Caco-2 (cell line): ENCODE data around the gene PARD3. TPM values are rescaled to one million over a fixed set of nuclear protein-coding genes. Genes with fewer than 3 reads are reported as not detected.

Source experiments
- BruUV-seq: library from RNA; stranded (reverse); fragments of 400-500 nt; replicated peaks from 2 replicates; lab custom pipeline; 2021; lab: Mats Ljungman, UMichigan
- CTCF ChIA-PET: fragments of 300-600 bp; sonication (Branson Sonifier 250); formaldehyde crosslinking; loops from one replicate; lab custom pipeline; 2022; ENCODE audit warnings: antibody characterized with exemption; lab: Charles Lee
- POLR2A ChIA-PET: fragments of 300-600 bp; sonication (Branson Sonifier 250); formaldehyde crosslinking; loops from one replicate; lab custom pipeline; 2022; ENCODE audit warnings: antibody characterized with exemption; lab: Charles Lee
- DNase-seq, 2 experiments: peaks; one replicate each; pipeline versions ENCODE4 v3.0.0 to v3.0.0-alpha.2; 2020 to 2022
- H3K27me3 ChIP-seq: replicated peaks from 2 replicates; pipeline ENCODE4 v1.6.0; 2011; ENCODE audit warnings: low read length; ENCODE audit not compliant: control insufficient read depth, insufficient read depth
- H3K36me3 ChIP-seq: 2 replicates; pipeline ENCODE4 v1.5.1; 2011; ENCODE audit warnings: low read length; ENCODE audit not compliant: control insufficient read depth, insufficient read depth
- H3K4me1 ChIP-seq: fragments of 250-450 bp; sonication (Bioruptor Pico); 2 replicates; pipeline ENCODE4 v1.5.1; 2020; ENCODE audit warnings: mild to moderate bottlenecking
- H3K4me3 ChIP-seq: 2 replicates; pipeline ENCODE4 v1.5.1; 2011; ENCODE audit warnings: low read depth, mild to moderate bottlenecking, control low read depth, low read length
- H3K9me3 ChIP-seq: fragments of 250-450 bp; sonication (Bioruptor Pico); 2 replicates; pipeline ENCODE4 v1.5.1; 2020; ENCODE audit warnings: mild to moderate bottlenecking, moderate library complexity
- H3K27ac Mint-ChIP-seq: one replicate; pipeline ENCODE4 v1.8.0; 2022; ENCODE audit warnings: mixed read lengths; ENCODE audit not compliant: unreplicated experiment
- H3K27me3 Mint-ChIP-seq: one replicate; pipeline ENCODE4 v1.8.0; 2022; ENCODE audit warnings: mixed read lengths; ENCODE audit not compliant: insufficient read depth, unreplicated experiment
- H3K36me3 Mint-ChIP-seq: one replicate; pipeline ENCODE4 v1.8.0; 2022; ENCODE audit warnings: mild to moderate bottlenecking, mixed read lengths; ENCODE audit not compliant: insufficient read depth, unreplicated experiment
- H3K4me1 Mint-ChIP-seq: one replicate; pipeline ENCODE4 v1.8.0; 2022; ENCODE audit warnings: low read depth, mixed read lengths; ENCODE audit not compliant: unreplicated experiment
- H3K4me3 Mint-ChIP-seq: one replicate; pipeline ENCODE4 v1.8.0; 2022; ENCODE audit warnings: mild to moderate bottlenecking, moderate library complexity, mixed read lengths; ENCODE audit not compliant: unreplicated experiment
- H3K9me3 Mint-ChIP-seq: one replicate; pipeline ENCODE4 v1.8.0; 2022; ENCODE audit warnings: mixed read lengths; ENCODE audit not compliant: unreplicated experiment
- intact Hi-C: fragments of 100-400 bp; cut with micrococcal nuclease; formaldehyde crosslinking; loops from one replicate; pipeline ENCODE4 v1.10.0; 2022; ENCODE audit not compliant: unreplicated experiment
- total RNA-seq: library from RNA; stranded (reverse); gene quantifications from 2 replicates; pipeline ENCODE4 v1.2.3, GENCODE V29; 2022
- TF ChIP-seq, protein P1 (sequence below), 2 experiments: fragments of 200-600 bp in 1 of 2; IDR thresholded peaks; 1 replicate in 1 of 2; 2 replicates in 1 of 2; pipeline versions ENCODE4 v1.5.1 to v1.8.0; 2011 to 2022; ENCODE audit warnings: antibody characterized with exemption in 1 of 2, control low read depth in 1 of 2, inconsistent platforms in 1 of 2, low read depth in 1 of 2, low read length in 1 of 2, mild to moderate bottlenecking in 1 of 2, moderate library complexity in 1 of 2; ENCODE audit not compliant: insufficient read depth in 1 of 2, severe bottlenecking in 1 of 2, unreplicated experiment in 1 of 2

The PARD3 gene
- total RNA-seq, 1 experiment from 2014 or later: 80.7 TPM

DNA sequence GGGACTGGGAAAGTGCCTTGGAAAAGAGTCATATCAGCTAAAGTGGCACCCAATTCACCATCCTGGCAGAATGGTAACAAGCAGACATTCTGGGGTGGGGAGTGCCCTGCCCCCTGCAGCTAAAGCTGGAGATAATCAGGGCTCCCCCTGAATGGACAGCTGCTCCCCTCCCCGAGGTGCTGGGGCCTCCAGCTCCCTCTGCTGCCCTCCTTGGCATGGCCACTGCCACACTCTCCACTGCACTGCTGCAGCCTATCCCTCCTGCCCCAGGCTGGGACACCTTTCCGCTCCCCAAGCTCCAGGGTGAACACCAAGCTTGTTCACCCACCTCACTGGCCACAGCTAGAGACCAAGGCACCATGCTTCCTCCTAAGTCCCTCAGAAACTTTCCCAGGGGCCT, 9.8 kb upstream of the PARD3 start:
- POLR2A ChIA-PET: no interaction called here
- Mint-ChIP-seq H3K27ac (no peak overlapping the region), H3K9me3 (no peaks in the 10 kb centered on the region), H3K4me3 (no peak overlapping the region), H3K4me1 (peaks cover 12% of the 10 kb centered on the region), H3K27me3 (no peaks in the 10 kb centered on the region), H3K36me3 (no peaks in the 10 kb centered on the region)
- Histone ChIP-seq H3K27me3 (no peaks in the 10 kb centered on the region), H3K4me1 (no peaks in the 10 kb centered on the region), H3K36me3 (no peaks in the 10 kb centered on the region), H3K4me3 (no peak overlapping the region), H3K9me3 (no peaks in the 10 kb centered on the region)
- DNase-seq: peak in 1 of 2 experiments; percentile 45
- CTCF ChIA-PET: interaction anchor here (0.7 to 1.4 kb wide), 4 partner anchors 8 to 411 kb away, joined by 3 to 7 read pairs (median 3); no protein-coding TSS in a partner anchor
- intact Hi-C loops: no loop called here
- no TSS peak for BruUV-seq
- TF ChIP-seq, protein P1, sequence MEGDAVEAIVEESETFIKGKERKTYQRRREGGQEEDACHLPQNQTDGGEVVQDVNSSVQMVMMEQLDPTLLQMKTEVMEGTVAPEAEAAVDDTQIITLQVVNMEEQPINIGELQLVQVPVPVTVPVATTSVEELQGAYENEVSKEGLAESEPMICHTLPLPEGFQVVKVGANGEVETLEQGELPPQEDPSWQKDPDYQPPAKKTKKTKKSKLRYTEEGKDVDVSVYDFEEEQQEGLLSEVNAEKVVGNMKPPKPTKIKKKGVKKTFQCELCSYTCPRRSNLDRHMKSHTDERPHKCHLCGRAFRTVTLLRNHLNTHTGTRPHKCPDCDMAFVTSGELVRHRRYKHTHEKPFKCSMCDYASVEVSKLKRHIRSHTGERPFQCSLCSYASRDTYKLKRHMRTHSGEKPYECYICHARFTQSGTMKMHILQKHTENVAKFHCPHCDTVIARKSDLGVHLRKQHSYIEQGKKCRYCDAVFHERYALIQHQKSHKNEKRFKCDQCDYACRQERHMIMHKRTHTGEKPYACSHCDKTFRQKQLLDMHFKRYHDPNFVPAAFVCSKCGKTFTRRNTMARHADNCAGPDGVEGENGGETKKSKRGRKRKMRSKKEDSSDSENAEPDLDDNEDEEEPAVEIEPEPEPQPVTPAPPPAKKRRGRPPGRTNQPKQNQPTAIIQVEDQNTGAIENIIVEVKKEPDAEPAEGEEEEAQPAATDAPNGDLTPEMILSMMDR (IDR thresholded peaks at IDR 0.05; ENCODE audit: insufficient read depth in 1 of 2, low read depth in 1 of 2, low read length in 1 of 2, severe bottlenecking in 1 of 2, unreplicated experiment in 1 of 2): peak; percentile 36 to 58

DNA sequence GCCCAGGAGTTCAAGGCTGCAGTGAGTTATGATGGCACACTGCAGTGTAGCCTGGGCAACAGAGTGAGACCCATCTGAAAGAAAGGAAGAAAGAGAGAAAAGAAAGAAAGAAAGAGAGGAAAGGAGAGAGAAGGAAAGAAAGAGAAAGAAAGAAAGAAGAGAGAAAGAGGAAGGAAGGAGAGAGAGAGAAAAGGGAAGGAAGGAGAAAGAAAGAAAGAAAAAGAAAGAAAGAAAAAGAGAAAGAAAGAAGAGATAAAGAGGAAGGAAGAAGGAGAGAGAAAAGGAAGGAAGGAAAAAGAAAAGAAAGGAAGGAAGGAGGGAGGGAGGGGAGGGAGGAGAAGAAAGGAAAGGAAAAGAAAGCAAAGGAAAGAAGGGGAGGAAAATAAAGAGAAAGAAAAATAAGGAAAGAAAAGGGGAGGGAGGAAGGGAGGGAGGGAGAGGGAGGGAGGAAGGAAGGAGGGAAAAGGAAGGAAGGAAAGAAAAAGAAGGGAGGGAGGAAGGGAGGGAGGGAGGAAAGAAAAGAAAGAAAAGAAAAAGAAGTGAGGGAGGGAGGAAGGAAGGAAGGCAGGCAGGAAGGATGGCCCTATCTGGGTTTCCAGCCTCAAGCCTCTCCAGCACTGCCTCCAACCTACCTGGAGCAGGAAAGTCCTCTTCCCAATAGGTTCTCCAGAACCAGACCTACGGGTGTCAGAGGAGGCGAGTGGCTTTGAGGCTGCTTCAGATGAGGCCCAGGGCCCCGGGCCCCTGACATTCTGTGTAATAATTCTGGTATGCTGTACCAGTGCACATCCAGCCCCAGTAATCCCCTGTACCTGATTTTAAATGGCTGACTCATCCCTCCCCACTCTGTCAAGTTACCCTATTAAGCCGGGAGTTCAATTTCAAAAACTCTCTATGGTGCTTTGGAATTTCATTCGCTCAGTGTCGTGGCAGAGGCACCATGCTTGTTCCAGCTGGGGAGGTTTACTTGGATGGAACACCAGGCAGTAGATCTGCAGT, 6.8 kb upstream of the PARD3 start:
- no peaks in the 10 kb centered on the region for H3K4me1 ChIP-seq
- H3K36me3 ChIP-seq: no peaks in the 10 kb centered on the region
- BruUV-seq: no TSS peak
- no peaks in the 10 kb centered on the region for H3K9me3 ChIP-seq
- Mint-ChIP-seq H3K4me3 (no peak overlapping the region), H3K36me3 (no peaks in the 10 kb centered on the region), H3K27ac (no peak overlapping the region), H3K27me3 (no peaks in the 10 kb centered on the region), H3K9me3 (no peaks in the 10 kb centered on the region), H3K4me1 (peaks cover 12% of the 10 kb centered on the region)
- no peaks in the 10 kb centered on the region for H3K27me3 ChIP-seq
- ChIA-PET POLR2A (interaction anchor here (0.7 kb wide), 1 partner anchor 97 kb away, joined by 4 read pairs; no protein-coding TSS in a partner anchor), CTCF (interaction anchor here (0.7 to 1.4 kb wide), 2 partner anchors 21 to 657 kb away, joined by 3 to 4 read pairs; no protein-coding TSS in a partner anchor)
- no peak overlapping the region for H3K4me3 ChIP-seq
- TF ChIP-seq, protein P1 (IDR thresholded peaks at IDR 0.05; ENCODE audit: insufficient read depth in 1 of 2, low read depth in 1 of 2, low read length in 1 of 2, severe bottlenecking in 1 of 2, unreplicated experiment in 1 of 2): no peak
- intact Hi-C loops: no loop called here
- peak in 1 of 2 experiments; percentile 18 for DNase-seq

DNA sequence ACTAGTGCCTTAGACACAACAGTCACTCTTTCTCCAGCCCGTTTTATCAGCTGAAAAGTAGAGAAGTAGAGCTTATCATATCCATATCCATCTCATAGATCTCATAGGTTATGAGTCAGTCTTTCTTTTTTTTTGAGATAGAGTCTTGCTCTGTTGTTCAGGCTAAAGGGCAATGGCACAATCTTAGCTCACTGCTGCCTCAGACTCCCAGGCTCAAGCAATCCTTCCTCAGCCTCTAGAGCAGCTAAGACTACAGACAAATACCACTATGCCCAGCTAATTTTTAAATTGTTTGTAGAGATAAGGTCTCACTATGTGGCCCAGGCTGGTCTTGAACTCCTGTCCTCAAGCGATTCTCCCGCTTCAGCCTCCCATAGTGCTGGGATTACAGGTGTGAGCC, 2.5 kb upstream of the PARD3 start:
- Mint-ChIP-seq H3K9me3 (no peaks in the 10 kb centered on the region), H3K4me3 (no peak overlapping the region), H3K27ac (no peak overlapping the region), H3K4me1 (peaks cover 23% of the 10 kb centered on the region), H3K27me3 (no peaks in the 10 kb centered on the region), H3K36me3 (no peaks in the 10 kb centered on the region)
- Histone ChIP-seq H3K36me3 (no peaks in the 10 kb centered on the region), H3K4me3 (no peak overlapping the region), H3K4me1 (peaks cover 11% of the 10 kb centered on the region; the same call in 1 of the 2 replicates), H3K9me3 (no peaks in the 10 kb centered on the region), H3K27me3 (no peaks in the 10 kb centered on the region)
- no TSS peak for BruUV-seq
- intact Hi-C loops: loop anchor here (2.0 kb wide), 1 partner anchor 151 kb away; no protein-coding TSS in a partner anchor
- ChIA-PET POLR2A (no interaction called here), CTCF (interaction anchor here (0.7 to 2.6 kb wide), 2 partner anchors 85 to 140 kb away, joined by 3 to 10 read pairs; no protein-coding TSS in a partner anchor)
- DNase-seq: no peak
- TF ChIP-seq, protein P1 (IDR thresholded peaks at IDR 0.05; ENCODE audit: insufficient read depth in 1 of 2, low read depth in 1 of 2, low read length in 1 of 2, severe bottlenecking in 1 of 2, unreplicated experiment in 1 of 2): no peak
